ENCODE results near the gene RAD51AP1. TPM values are rescaled to one million over a fixed set of nuclear protein-coding genes. Genes with fewer than 3 reads are reported as not detected.
"Not testable (repeated sequence)": the region's sequence is repeated elsewhere in the genome, so short reads cannot be mapped to it uniquely, and the experiment has no call there.

Gene RAD51AP1
- total RNA-seq, 1 experiment from 2014 or later, result 10.8 TPM

GRCh38 chr12:4506870-4507269 is 31.8 kb upstream of the RAD51AP1 start:
- peaks cover 9% of the 10 kb centered on the region for H3K4me1 Mint-ChIP-seq (ENCODE audit: insufficient read depth, unreplicated experiment)
- CTCF ChIA-PET, result no interaction called here
- H3K9me3 Mint-ChIP-seq (ENCODE audit: unreplicated experiment), result no peaks in the 10 kb centered on the region
- TF ChIP-seq, protein P1, sequence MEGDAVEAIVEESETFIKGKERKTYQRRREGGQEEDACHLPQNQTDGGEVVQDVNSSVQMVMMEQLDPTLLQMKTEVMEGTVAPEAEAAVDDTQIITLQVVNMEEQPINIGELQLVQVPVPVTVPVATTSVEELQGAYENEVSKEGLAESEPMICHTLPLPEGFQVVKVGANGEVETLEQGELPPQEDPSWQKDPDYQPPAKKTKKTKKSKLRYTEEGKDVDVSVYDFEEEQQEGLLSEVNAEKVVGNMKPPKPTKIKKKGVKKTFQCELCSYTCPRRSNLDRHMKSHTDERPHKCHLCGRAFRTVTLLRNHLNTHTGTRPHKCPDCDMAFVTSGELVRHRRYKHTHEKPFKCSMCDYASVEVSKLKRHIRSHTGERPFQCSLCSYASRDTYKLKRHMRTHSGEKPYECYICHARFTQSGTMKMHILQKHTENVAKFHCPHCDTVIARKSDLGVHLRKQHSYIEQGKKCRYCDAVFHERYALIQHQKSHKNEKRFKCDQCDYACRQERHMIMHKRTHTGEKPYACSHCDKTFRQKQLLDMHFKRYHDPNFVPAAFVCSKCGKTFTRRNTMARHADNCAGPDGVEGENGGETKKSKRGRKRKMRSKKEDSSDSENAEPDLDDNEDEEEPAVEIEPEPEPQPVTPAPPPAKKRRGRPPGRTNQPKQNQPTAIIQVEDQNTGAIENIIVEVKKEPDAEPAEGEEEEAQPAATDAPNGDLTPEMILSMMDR (IDR thresholded peaks at IDR 0.05; ENCODE audit: unreplicated experiment), result no peak
- DNase-seq (ENCODE audit: unreplicated experiment), result no peak
- H3K27ac Mint-ChIP-seq (ENCODE audit: low read depth, unreplicated experiment), result no peak overlapping the region
- H3K4me3 Mint-ChIP-seq (ENCODE audit: unreplicated experiment), result no peak overlapping the region
- POLR2A ChIA-PET, result no interaction called here
- no TSS peak for BruUV-seq (replicated peaks)
- H3K27me3 Mint-ChIP-seq (ENCODE audit: insufficient read depth, unreplicated experiment), result no peaks in the 10 kb centered on the region
- peaks cover 32% of the 10 kb centered on the region for H3K36me3 Mint-ChIP-seq (ENCODE audit: insufficient read depth, unreplicated experiment)
- intact Hi-C loops (cut with micrococcal nuclease), result no loop called here

DNA sequence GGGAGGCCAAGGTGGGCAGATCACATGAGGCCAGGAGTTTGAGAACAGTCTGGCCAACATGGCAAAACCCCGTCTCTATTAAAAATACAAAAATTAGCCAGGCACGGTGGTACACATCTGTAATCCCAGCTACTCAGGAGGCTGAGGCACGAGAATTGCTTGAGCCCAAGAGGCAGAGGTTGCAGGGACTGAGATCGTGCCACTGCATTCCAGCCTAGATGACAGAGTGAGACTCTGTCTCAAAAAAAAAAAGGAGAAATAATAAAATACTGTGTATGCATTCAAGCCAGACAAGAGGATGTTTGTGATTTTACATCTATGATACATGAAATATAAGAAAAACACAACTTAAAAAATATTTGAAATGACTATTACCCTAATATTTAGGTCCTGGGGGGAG is 30.2 kb upstream of the RAD51AP1 start:
- intact Hi-C loops (cut with micrococcal nuclease); BruUV-seq (replicated peaks); H3K27me3 Mint-ChIP-seq (ENCODE audit: insufficient read depth, unreplicated experiment); H3K4me3 Mint-ChIP-seq (ENCODE audit: unreplicated experiment); DNase-seq (ENCODE audit: unreplicated experiment); POLR2A ChIA-PET; H3K4me1 Mint-ChIP-seq (ENCODE audit: insufficient read depth, unreplicated experiment); H3K9me3 Mint-ChIP-seq (ENCODE audit: unreplicated experiment); H3K27ac Mint-ChIP-seq (ENCODE audit: low read depth, unreplicated experiment): not testable (repeated sequence)
- CTCF ChIA-PET, result interaction anchor here (1.0 kb wide), 1 partner anchor 95 kb away, joined by 3 read pairs; no protein-coding TSS in a partner anchor
- peaks cover 30% of the 10 kb centered on the region for H3K36me3 Mint-ChIP-seq (ENCODE audit: insufficient read depth, unreplicated experiment)

DNA sequence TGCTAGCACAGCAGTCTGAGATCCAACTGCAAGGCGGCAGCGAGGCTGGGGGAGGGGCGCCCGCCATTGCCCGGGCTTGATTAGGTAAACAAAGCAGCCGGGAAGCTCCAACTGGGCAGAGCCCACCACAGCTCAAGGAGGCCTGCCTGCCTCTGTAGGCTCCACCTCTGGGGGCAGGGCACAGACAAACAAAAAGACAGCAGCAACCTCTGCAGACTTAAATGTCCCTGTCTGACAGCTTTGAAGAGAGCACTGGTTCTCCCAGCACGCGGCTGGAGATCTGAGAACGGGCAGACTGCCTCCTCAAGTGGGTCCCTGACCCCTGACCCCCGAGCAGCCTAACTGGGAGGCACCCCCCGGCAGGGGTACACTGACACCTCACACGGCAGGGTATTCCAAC is 29.4 kb upstream of the RAD51AP1 start:
- DNase-seq (ENCODE audit: unreplicated experiment); H3K4me3 Mint-ChIP-seq (ENCODE audit: unreplicated experiment); intact Hi-C loops (cut with micrococcal nuclease): not testable (repeated sequence)

DNA sequence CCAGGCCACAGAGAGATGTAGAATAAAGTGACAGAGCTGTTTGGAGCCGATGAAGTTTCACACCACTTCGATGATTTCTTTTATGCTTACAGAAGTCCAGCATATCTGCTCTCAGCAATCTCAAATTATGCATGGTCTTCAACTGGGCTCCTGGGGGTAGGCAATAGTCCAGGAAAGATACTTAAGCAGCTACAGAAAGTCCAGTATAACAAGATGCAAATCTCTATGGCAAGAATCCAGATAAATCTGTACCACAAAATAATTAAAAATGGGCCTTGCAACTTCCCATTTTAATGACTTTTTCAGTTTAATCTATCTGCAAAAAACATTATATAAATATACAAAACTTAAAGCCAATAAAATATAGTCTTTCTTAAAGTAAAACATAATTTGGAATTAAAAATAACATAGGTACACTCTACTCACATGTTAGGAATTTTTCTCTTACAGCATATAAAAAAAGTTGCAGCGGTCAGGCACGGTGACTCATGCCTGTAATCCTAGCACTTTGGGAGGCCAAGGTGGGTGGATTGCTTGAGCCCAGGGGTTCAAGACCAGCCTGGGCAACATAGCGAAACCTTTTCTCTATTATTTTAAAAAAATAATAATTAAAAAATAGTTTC is 20.5 kb upstream of the RAD51AP1 start:
- H3K4me1 Mint-ChIP-seq (ENCODE audit: insufficient read depth, unreplicated experiment), result peaks cover 5% of the 10 kb centered on the region
- H3K9me3 Mint-ChIP-seq (ENCODE audit: unreplicated experiment), result no peaks in the 10 kb centered on the region
- TF ChIP-seq, protein P1 (IDR thresholded peaks at IDR 0.05; ENCODE audit: unreplicated experiment), result no peak
- ChIA-PET POLR2A (interaction anchor here (1.0 to 1.1 kb wide), 2 partner anchors 10 to 13 kb away, joined by 3 to 4 read pairs; no protein-coding TSS in a partner anchor), CTCF (interaction anchor here (0.7 kb wide), 1 partner anchor 12 kb away, joined by 3 read pairs; no protein-coding TSS in a partner anchor)
- intact Hi-C loops (cut with micrococcal nuclease), result no loop called here
- no peak overlapping the region for H3K27ac Mint-ChIP-seq (ENCODE audit: low read depth, unreplicated experiment)
- BruUV-seq (replicated peaks), result no TSS peak
- H3K4me3 Mint-ChIP-seq (ENCODE audit: unreplicated experiment), result no peak overlapping the region
- H3K36me3 Mint-ChIP-seq (ENCODE audit: insufficient read depth, unreplicated experiment), result peaks cover 13% of the 10 kb centered on the region
- DNase-seq (ENCODE audit: unreplicated experiment), result peak; percentile 39
- H3K27me3 Mint-ChIP-seq (ENCODE audit: insufficient read depth, unreplicated experiment), result no peaks in the 10 kb centered on the region

More for the DNA sequence above, 29.4 kb upstream of the RAD51AP1 start:
- CTCF ChIA-PET; H3K9me3 Mint-ChIP-seq (ENCODE audit: unreplicated experiment); H3K27ac Mint-ChIP-seq (ENCODE audit: low read depth, unreplicated experiment); H3K4me1 Mint-ChIP-seq (ENCODE audit: insufficient read depth, unreplicated experiment); BruUV-seq (replicated peaks); H3K27me3 Mint-ChIP-seq (ENCODE audit: insufficient read depth, unreplicated experiment); POLR2A ChIA-PET: not testable (repeated sequence)
- H3K36me3 Mint-ChIP-seq (ENCODE audit: insufficient read depth, unreplicated experiment), result peaks cover 23% of the 10 kb centered on the region

DNA sequence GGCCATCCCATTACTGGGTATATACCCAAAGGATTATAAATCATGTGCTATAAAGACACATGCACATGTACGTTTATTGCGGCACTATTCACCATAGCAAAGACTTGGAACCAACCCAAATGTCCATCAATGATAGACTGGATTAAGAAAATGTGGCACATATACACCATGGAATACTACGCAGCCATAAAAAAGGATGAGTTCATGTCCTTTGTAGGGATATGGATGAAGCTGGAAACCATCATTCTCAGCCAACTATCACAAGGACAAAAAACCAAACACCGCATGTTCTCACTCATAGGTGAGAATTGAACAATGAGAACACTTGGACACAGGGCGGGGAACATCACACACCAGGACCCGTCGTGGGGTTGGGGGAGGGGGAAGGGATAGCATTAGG is 15.2 kb upstream of the RAD51AP1 start:
- peaks cover 36% of the 10 kb centered on the region for H3K36me3 Mint-ChIP-seq (ENCODE audit: insufficient read depth, unreplicated experiment)
- H3K27me3 Mint-ChIP-seq (ENCODE audit: insufficient read depth, unreplicated experiment); BruUV-seq (replicated peaks); DNase-seq (ENCODE audit: unreplicated experiment); H3K4me1 Mint-ChIP-seq (ENCODE audit: insufficient read depth, unreplicated experiment); intact Hi-C loops (cut with micrococcal nuclease); H3K9me3 Mint-ChIP-seq (ENCODE audit: unreplicated experiment); H3K27ac Mint-ChIP-seq (ENCODE audit: low read depth, unreplicated experiment); H3K4me3 Mint-ChIP-seq (ENCODE audit: unreplicated experiment): not testable (repeated sequence)
- ChIA-PET CTCF (interaction anchor here (0.6 to 7.1 kb wide), 4 partner anchors 78 to 215 kb away, joined by 3 to 73 read pairs (median 3); partner anchors contain the start of gene FGF6), POLR2A (interaction anchor here (0.7 kb wide), 1 partner anchor 8 kb away, joined by 4 read pairs; no protein-coding TSS in a partner anchor)
